Stimulated activated CD8-positive, alpha-beta memory T cell treated with anti-CD3 and anti-CD28 coated beads, Interleukin-15, amount 100 ng/mL, for 24 hours (primary cell): ENCODE data around the gene PSMD13.

ENCODE experiments used
- DNase-seq: peaks from one replicate; pipeline ENCODE4 v3.0.0-alpha.2; 2020; ENCODE audit warnings: low read depth

The PSMD13 gene

GRCh38 chr11:289712-290620, 53.2 kb downstream of the PSMD13 start:
- DNase-seq, result no peak

GRCh38 chr11:290621-291231, 54.0 kb downstream of the PSMD13 start:
- DNase-seq, result no peak

GRCh38 chr11:291281-292210, 54.8 kb downstream of the PSMD13 start:
- DNase-seq, result no peak

- no peak for DNase-seq
Observed at GRCh38 chr11:292211-293121, 55.7 kb downstream of the PSMD13 start.

GRCh38 chr11:293271-293851, 56.6 kb downstream of the PSMD13 start:
- no peak for DNase-seq

- no peak for DNase-seq
Observed at GRCh38 chr11:293852-294661, 57.3 kb downstream of the PSMD13 start.

- DNase-seq, result no peak
Observed at GRCh38 chr11:294780-295179, 58.0 kb downstream of the PSMD13 start.

GRCh38 chr11:295351-296170, 58.8 kb downstream of the PSMD13 start:
- DNase-seq, result no peak

- no peak for DNase-seq
Observed at GRCh38 chr11:296171-297050, 59.6 kb downstream of the PSMD13 start.

GRCh38 chr11:297051-297585, 60.3 kb downstream of the PSMD13 start:
- DNase-seq, result no peak

GRCh38 chr11:297586-298405, 61.0 kb downstream of the PSMD13 start:
- DNase-seq, result no peak

- DNase-seq, result no peak
Observed at GRCh38 chr11:298406-299065, 61.8 kb downstream of the PSMD13 start.

- no peak for DNase-seq
Observed at GRCh38 chr11:299081-299891, 62.5 kb downstream of the PSMD13 start, which contains the start of gene IFITM5. Gene IFITM5 (minus strand): TSS chr11:299526. CDS start chr11:299490, 36 bp downstream.

GRCh38 chr11:299951-300735, 63.4 kb downstream of the PSMD13 start:
- no peak for DNase-seq
